ENCODE data around the gene RFLNA. TPM values are rescaled to one million over a fixed set of nuclear protein-coding genes. Genes with fewer than 3 reads are reported as not detected.

Gene RFLNA
- total RNA-seq, 2 donors from 2014 or later = 22.4 to 44.8 TPM

- intact Hi-C loops (cut with DNase I) = no loop called here
These were observed 51.7 kb downstream of the RFLNA start for GRCh38 chr12:124346425-124347168.

GRCh38 chr12:124347335-124347734 lies 52.4 kb downstream of the RFLNA start:
- H3K4me3 ChIP-seq = no peak overlapping the region
- DNase-seq = no peak
- TF ChIP-seq CTCF (IDR thresholded peaks at IDR 0.05) = no peak
- intact Hi-C loops (cut with DNase I) = no loop called here
- no peak overlapping the region for H3K27ac ChIP-seq
- peaks cover 21% of the 10 kb centered on the region for H3K36me3 ChIP-seq
- H3K9me3 ChIP-seq = no peaks in the 10 kb centered on the region
- no peaks in the 10 kb centered on the region for H3K27me3 ChIP-seq
- H3K9ac ChIP-seq (ENCODE audit: low read depth in 2 of 2, low read length in 2 of 2) = no peak overlapping the region
- no peaks in the 10 kb centered on the region for H3K4me1 ChIP-seq

More at GRCh38 chr12:124346425-124347168, 51.7 kb downstream of the RFLNA start:
- H3K4me1 ChIP-seq = no peaks in the 10 kb centered on the region
- H3K36me3 ChIP-seq = peaks cover 21% of the 10 kb centered on the region
- no peak overlapping the region for H3K4me3 ChIP-seq
- H3K9ac ChIP-seq (ENCODE audit: low read depth in 2 of 2, low read length in 2 of 2) = no peak overlapping the region
- no peaks in the 10 kb centered on the region for H3K9me3 ChIP-seq
- no peak for DNase-seq
- no peak overlapping the region for H3K27ac ChIP-seq
- TF ChIP-seq CTCF (IDR thresholded peaks at IDR 0.05) = no peak
- H3K27me3 ChIP-seq = no peaks in the 10 kb centered on the region

GRCh38 chr12:124347805-124348658 lies 53.1 kb downstream of the RFLNA start:
- H3K9ac ChIP-seq (ENCODE audit: low read depth in 2 of 2, low read length in 2 of 2) = no peak overlapping the region
- no peak overlapping the region for H3K27ac ChIP-seq
- DNase-seq = no peak
- H3K27me3 ChIP-seq = no peaks in the 10 kb centered on the region
- H3K9me3 ChIP-seq = no peaks in the 10 kb centered on the region
- H3K4me1 ChIP-seq = peaks cover 4% of the 10 kb centered on the region
- peak; percentile 29 for TF ChIP-seq CTCF (IDR thresholded peaks at IDR 0.05)
- H3K4me3 ChIP-seq = no peak overlapping the region
- intact Hi-C loops (cut with DNase I) = no loop called here
- peaks cover 21% of the 10 kb centered on the region for H3K36me3 ChIP-seq

- no peaks in the 10 kb centered on the region for H3K27me3 ChIP-seq
- H3K9me3 ChIP-seq = no peaks in the 10 kb centered on the region
- no peak overlapping the region for H3K4me3 ChIP-seq
- intact Hi-C loops (cut with DNase I) = no loop called here
- no peak for DNase-seq
- no peak for TF ChIP-seq CTCF (IDR thresholded peaks at IDR 0.05)
- no peak overlapping the region for H3K27ac ChIP-seq
- H3K36me3 ChIP-seq = peaks cover 19% of the 10 kb centered on the region
- peaks cover 9% of the 10 kb centered on the region for H3K4me1 ChIP-seq
- H3K9ac ChIP-seq (ENCODE audit: low read depth in 2 of 2, low read length in 2 of 2) = no peak overlapping the region
These were observed 53.9 kb downstream of the RFLNA start for GRCh38 chr12:124348659-124349380.

- no peaks in the 10 kb centered on the region for H3K27me3 ChIP-seq
- no peak for DNase-seq
- no peak overlapping the region for H3K27ac ChIP-seq
- no peak for TF ChIP-seq CTCF (IDR thresholded peaks at IDR 0.05)
- H3K36me3 ChIP-seq = peaks cover 11% of the 10 kb centered on the region
- no peaks in the 10 kb centered on the region for H3K9me3 ChIP-seq
- intact Hi-C loops (cut with DNase I) = no loop called here
- H3K9ac ChIP-seq (ENCODE audit: low read depth in 2 of 2, low read length in 2 of 2) = no peak overlapping the region
- peaks cover 9% of the 10 kb centered on the region for H3K4me1 ChIP-seq
- no peak overlapping the region for H3K4me3 ChIP-seq
These were observed 55.6 kb downstream of the RFLNA start for GRCh38 chr12:124350491-124350890.
